ENCODE results near the gene AQP9.

AQP9 gene

GRCh38 chr15:58141894-58142293, 3.7 kb downstream of the AQP9 start:
- no peak for DNase-seq (ENCODE audit: low read depth)

GRCh38 chr15:58142827-58143461, 4.8 kb downstream of the AQP9 start:
- DNase-seq (ENCODE audit: low read depth): no peak

GRCh38 chr15:58145606-58146005, 7.4 kb downstream of the AQP9 start:
- no peak for DNase-seq (ENCODE audit: low read depth)

- no peak for DNase-seq (ENCODE audit: low read depth)
Measured at GRCh38 chr15:58146211-58146610, 8.0 kb downstream of the AQP9 start.

- DNase-seq (ENCODE audit: low read depth): no peak
Measured at GRCh38 chr15:58146749-58147148, 8.6 kb downstream of the AQP9 start.

- no peak for DNase-seq (ENCODE audit: low read depth)
Measured at GRCh38 chr15:58147171-58147611, 9.0 kb downstream of the AQP9 start.

- DNase-seq (ENCODE audit: low read depth): no peak
Measured at GRCh38 chr15:58148120-58148519, 9.9 kb downstream of the AQP9 start.

GRCh38 chr15:58148633-58149445, 10.7 kb downstream of the AQP9 start:
- no peak for DNase-seq (ENCODE audit: low read depth)

GRCh38 chr15:58154769-58155168, 16.6 kb downstream of the AQP9 start:
- no peak for DNase-seq (ENCODE audit: low read depth)

- DNase-seq (ENCODE audit: low read depth): no peak
Measured at GRCh38 chr15:58159827-58160386, 21.7 kb downstream of the AQP9 start.

- DNase-seq (ENCODE audit: low read depth): no peak
Measured at GRCh38 chr15:58161436-58161930, 23.3 kb downstream of the AQP9 start.

- no peak for DNase-seq (ENCODE audit: low read depth)
Measured at GRCh38 chr15:58163985-58164384, 25.8 kb downstream of the AQP9 start.

GRCh38 chr15:58164926-58165325, 26.7 kb downstream of the AQP9 start:
- no peak for DNase-seq (ENCODE audit: low read depth)

GRCh38 chr15:58165661-58166060, 27.5 kb downstream of the AQP9 start:
- no peak for DNase-seq (ENCODE audit: low read depth)

- no peak for DNase-seq (ENCODE audit: low read depth)
Measured at GRCh38 chr15:58167095-58167691, 29.0 kb downstream of the AQP9 start.

- DNase-seq (ENCODE audit: low read depth): no peak
Measured at GRCh38 chr15:58169934-58170333, 31.8 kb downstream of the AQP9 start.

- no peak for DNase-seq (ENCODE audit: low read depth)
Measured at GRCh38 chr15:58171476-58172061, 33.4 kb downstream of the AQP9 start.

- no peak for DNase-seq (ENCODE audit: low read depth)
Measured at GRCh38 chr15:58174709-58175108, 36.5 kb downstream of the AQP9 start.

- no peak for DNase-seq (ENCODE audit: low read depth)
Measured at GRCh38 chr15:58175955-58176354, 37.8 kb downstream of the AQP9 start.

GRCh38 chr15:58178668-58179067, 40.5 kb downstream of the AQP9 start:
- no peak for DNase-seq (ENCODE audit: low read depth)

- DNase-seq (ENCODE audit: low read depth): no peak
Measured at GRCh38 chr15:58179206-58179605, 41.0 kb downstream of the AQP9 start.

- no peak for DNase-seq (ENCODE audit: low read depth)
Measured at GRCh38 chr15:58179741-58180381, 41.7 kb downstream of the AQP9 start.

Measured in activated T-helper 9 cell treated with anti-CD3 and anti-CD28 coated beads, Interleukin-2, amount 50 U/mL, for 16 hours (primary cell).